SK-N-SH treated with all-trans-retinoic acid at 6 μM for 48 hours (cell line): ENCODE data around the gene ENTPD7.

Experiments
- GLIS3 ChIP-seq: fragments of 250-450 bp; sonication (Bioruptor Pico); IDR thresholded peaks from 2 replicates; pipeline ENCODE4 v1.5.0; 2020; ENCODE audit warnings: mild to moderate bottlenecking, moderate library complexity
- SNAI2 ChIP-seq: fragments of 250-450 bp; sonication (Bioruptor Pico); IDR thresholded peaks from 2 replicates; pipeline ENCODE4 v1.5.0; 2020; ENCODE audit warnings: mild to moderate bottlenecking, moderate library complexity
- ZC3H10 ChIP-seq: fragments of 250-450 bp; sonication (Bioruptor Pico); IDR thresholded peaks from 2 replicates; pipeline ENCODE4 v1.5.1; 2021; ENCODE audit warnings: mild to moderate bottlenecking, moderate library complexity
- ZFP3 ChIP-seq: fragments of 250-450 bp; sonication (Bioruptor Pico); IDR thresholded peaks from 2 replicates; pipeline ENCODE4 v1.5.0; 2020; ENCODE audit warnings: mild to moderate bottlenecking, moderate library complexity
- ZFP30 ChIP-seq: fragments of 450-650 bp; formaldehyde crosslinking; IDR thresholded peaks from 2 replicates; pipeline ENCODE4 v1.5.0; 2022; ENCODE audit warnings: mild to moderate bottlenecking, moderate library complexity
- ZNF565 ChIP-seq: fragments of 450-650 bp; formaldehyde crosslinking; conservative IDR thresholded peaks from 2 replicates; pipeline ENCODE4 v1.5.0; 2020; ENCODE audit warnings: low read depth, mild to moderate bottlenecking, moderate library complexity
- ZNF70 ChIP-seq: fragments of 450-650 bp; formaldehyde crosslinking; IDR thresholded peaks from 2 replicates; pipeline ENCODE4 v1.5.0; 2020; ENCODE audit warnings: mild to moderate bottlenecking, moderate library complexity
- ZNF8 ChIP-seq: fragments of 450-650 bp; formaldehyde crosslinking; IDR thresholded peaks from 2 replicates; pipeline ENCODE4 v1.5.0; 2020; ENCODE audit warnings: mild to moderate bottlenecking, moderate library complexity
- TF ChIP-seq, protein P1 (sequence below): fragments of 250-450 bp; sonication (Bioruptor Pico); IDR thresholded peaks from 2 replicates; pipeline ENCODE4 v1.8.0; 2020; ENCODE audit warnings: mild to moderate bottlenecking, moderate library complexity, borderline replicate concordance
- TF ChIP-seq, protein P2 (sequence below): fragments of 250-450 bp; sonication (Bioruptor Pico); IDR thresholded peaks from 2 replicates; pipeline ENCODE4 v1.5.1; 2020; ENCODE audit warnings: low read depth, mild to moderate bottlenecking, moderate library complexity
- TF ChIP-seq, protein P3 (sequence below): fragments of 250-450 bp; sonication (Bioruptor Pico); IDR thresholded peaks from 2 replicates; pipeline ENCODE4 v1.5.0; 2020; ENCODE audit warnings: mild to moderate bottlenecking, moderate library complexity
- TF ChIP-seq, protein P4 (sequence below): fragments of 250-450 bp; sonication (Bioruptor Pico); IDR thresholded peaks from 2 replicates; pipeline ENCODE4 v1.5.1; 2021; ENCODE audit warnings: mild to moderate bottlenecking, moderate library complexity
- TF ChIP-seq, protein P5 (sequence below): fragments of 250-450 bp; sonication (Bioruptor Pico); IDR thresholded peaks from 2 replicates; pipeline ENCODE4 v1.8.0; 2021; ENCODE audit warnings: low read depth, mild to moderate bottlenecking, moderate library complexity, borderline replicate concordance

DNA sequence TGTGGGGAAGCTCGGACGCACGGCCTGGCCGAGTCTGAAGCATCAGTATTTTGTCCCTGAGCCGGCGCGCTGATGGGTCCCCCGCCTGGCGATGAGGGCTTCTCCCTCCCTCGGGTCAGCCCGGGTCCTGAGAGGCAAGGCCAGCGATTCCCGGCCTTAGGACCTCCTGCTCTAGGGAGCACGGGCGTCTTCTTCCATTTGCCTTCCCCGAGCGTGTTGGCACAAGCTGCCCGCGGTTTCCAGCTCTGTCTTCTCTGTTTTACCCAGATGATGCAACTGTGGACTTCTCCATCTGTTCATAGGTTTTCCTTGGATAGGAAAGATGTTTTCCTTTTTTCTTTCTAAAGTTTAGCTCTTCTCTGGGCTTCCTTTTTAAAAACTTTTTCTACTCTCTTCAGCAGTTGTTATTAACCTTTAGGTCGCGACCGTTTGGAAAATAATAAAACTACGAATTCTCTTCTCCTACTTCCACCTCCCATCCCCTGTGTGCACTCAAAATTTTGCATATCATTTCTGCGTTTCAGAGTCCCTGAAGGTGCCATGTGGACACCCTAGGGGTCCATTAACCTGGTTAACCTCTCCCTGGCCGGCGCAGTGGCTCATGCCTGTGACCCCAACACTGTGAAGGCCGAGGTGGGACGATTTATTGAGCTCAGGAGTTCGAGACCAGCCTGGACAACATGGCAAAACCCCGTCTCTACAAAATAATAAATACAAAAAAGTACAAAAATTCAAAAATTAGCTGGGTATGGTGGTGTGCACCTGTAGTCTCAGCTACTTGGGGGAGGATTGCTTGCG lies 37.7 kb upstream of the ENTPD7 start:
- 0 out of 2 replicates have a peak, but pooled peaks have one; percentile 31 for TF ChIP-seq ZFP3 (CRISPR knock-in tag)
- TF ChIP-seq, protein P1, sequence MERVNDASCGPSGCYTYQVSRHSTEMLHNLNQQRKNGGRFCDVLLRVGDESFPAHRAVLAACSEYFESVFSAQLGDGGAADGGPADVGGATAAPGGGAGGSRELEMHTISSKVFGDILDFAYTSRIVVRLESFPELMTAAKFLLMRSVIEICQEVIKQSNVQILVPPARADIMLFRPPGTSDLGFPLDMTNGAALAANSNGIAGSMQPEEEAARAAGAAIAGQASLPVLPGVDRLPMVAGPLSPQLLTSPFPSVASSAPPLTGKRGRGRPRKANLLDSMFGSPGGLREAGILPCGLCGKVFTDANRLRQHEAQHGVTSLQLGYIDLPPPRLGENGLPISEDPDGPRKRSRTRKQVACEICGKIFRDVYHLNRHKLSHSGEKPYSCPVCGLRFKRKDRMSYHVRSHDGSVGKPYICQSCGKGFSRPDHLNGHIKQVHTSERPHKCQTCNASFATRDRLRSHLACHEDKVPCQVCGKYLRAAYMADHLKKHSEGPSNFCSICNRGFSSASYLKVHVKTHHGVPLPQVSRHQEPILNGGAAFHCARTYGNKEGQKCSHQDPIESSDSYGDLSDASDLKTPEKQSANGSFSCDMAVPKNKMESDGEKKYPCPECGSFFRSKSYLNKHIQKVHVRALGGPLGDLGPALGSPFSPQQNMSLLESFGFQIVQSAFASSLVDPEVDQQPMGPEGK (CRISPR knock-in tag): no peak
- TF ChIP-seq ZNF565 (CRISPR knock-in tag): no peak
- TF ChIP-seq, protein P2, sequence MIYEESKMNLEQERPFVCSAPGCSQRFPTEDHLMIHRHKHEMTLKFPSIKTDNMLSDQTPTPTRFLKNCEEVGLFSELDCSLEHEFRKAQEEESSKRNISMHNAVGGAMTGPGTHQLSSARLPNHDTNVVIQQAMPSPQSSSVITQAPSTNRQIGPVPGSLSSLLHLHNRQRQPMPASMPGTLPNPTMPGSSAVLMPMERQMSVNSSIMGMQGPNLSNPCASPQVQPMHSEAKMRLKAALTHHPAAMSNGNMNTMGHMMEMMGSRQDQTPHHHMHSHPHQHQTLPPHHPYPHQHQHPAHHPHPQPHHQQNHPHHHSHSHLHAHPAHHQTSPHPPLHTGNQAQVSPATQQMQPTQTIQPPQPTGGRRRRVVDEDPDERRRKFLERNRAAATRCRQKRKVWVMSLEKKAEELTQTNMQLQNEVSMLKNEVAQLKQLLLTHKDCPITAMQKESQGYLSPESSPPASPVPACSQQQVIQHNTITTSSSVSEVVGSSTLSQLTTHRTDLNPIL (CRISPR knock-in tag): no peak
- TF ChIP-seq ZNF70 (CRISPR knock-in tag): no peak
- no peak for TF ChIP-seq ZNF8
- no peak; the same call in 1 of the 2 replicates for TF ChIP-seq GLIS3
- no peak for TF ChIP-seq SNAI2 (CRISPR knock-in tag)
- TF ChIP-seq, protein P3, sequence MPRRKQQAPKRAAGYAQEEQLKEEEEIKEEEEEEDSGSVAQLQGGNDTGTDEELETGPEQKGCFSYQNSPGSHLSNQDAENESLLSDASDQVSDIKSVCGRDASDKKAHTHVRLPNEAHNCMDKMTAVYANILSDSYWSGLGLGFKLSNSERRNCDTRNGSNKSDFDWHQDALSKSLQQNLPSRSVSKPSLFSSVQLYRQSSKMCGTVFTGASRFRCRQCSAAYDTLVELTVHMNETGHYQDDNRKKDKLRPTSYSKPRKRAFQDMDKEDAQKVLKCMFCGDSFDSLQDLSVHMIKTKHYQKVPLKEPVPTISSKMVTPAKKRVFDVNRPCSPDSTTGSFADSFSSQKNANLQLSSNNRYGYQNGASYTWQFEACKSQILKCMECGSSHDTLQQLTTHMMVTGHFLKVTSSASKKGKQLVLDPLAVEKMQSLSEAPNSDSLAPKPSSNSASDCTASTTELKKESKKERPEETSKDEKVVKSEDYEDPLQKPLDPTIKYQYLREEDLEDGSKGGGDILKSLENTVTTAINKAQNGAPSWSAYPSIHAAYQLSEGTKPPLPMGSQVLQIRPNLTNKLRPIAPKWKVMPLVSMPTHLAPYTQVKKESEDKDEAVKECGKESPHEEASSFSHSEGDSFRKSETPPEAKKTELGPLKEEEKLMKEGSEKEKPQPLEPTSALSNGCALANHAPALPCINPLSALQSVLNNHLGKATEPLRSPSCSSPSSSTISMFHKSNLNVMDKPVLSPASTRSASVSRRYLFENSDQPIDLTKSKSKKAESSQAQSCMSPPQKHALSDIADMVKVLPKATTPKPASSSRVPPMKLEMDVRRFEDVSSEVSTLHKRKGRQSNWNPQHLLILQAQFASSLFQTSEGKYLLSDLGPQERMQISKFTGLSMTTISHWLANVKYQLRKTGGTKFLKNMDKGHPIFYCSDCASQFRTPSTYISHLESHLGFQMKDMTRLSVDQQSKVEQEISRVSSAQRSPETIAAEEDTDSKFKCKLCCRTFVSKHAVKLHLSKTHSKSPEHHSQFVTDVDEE (CRISPR knock-in tag): peak; percentile 41; the same call in 1 of the 2 replicates
- no peak for TF ChIP-seq ZFP30
- TF ChIP-seq, protein P4, sequence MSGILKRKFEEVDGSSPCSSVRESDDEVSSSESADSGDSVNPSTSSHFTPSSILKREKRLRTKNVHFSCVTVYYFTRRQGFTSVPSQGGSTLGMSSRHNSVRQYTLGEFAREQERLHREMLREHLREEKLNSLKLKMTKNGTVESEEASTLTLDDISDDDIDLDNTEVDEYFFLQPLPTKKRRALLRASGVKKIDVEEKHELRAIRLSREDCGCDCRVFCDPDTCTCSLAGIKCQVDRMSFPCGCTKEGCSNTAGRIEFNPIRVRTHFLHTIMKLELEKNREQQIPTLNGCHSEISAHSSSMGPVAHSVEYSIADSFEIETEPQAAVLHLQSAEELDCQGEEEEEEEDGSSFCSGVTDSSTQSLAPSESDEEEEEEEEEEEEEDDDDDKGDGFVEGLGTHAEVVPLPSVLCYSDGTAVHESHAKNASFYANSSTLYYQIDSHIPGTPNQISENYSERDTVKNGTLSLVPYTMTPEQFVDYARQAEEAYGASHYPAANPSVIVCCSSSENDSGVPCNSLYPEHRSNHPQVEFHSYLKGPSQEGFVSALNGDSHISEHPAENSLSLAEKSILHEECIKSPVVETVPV: no peak
- TF ChIP-seq, protein P5, sequence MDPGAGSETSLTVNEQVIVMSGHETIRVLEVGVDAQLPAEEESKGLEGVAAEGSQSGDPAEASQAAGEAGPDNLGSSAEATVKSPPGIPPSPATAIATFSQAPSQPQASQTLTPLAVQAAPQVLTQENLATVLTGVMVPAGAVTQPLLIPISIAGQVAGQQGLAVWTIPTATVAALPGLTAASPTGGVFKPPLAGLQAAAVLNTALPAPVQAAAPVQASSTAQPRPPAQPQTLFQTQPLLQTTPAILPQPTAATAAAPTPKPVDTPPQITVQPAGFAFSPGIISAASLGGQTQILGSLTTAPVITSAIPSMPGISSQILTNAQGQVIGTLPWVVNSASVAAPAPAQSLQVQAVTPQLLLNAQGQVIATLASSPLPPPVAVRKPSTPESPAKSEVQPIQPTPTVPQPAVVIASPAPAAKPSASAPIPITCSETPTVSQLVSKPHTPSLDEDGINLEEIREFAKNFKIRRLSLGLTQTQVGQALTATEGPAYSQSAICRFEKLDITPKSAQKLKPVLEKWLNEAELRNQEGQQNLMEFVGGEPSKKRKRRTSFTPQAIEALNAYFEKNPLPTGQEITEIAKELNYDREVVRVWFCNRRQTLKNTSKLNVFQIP: no peak
- TF ChIP-seq ZC3H10 (CRISPR knock-in tag): no peak
